Renal cortex interstitium (tissue), 11 donors: ENCODE results near the gene RASSF9. TPM values are rescaled to one million over a fixed set of nuclear protein-coding genes. Genes with fewer than 3 reads are reported as not detected.

ENCODE experiments used
- DNase-seq, 11 donors: peaks; one replicate each; pipeline ENCODE4 v3.0.0-alpha.2; 2013; ENCODE audit warnings: low read depth in 9 of 11, low spot score in 4 of 11; ENCODE audit errors: extremely low read depth in 1 of 11
- polyA plus RNA-seq, 3 donors: library from polyadenylated mRNA; unstranded; fragments of 120-200 nt; gene quantifications; one replicate each; pipeline ENCODE4 v1.2.1, GENCODE V29; 2013; ENCODE audit not compliant: insufficient read length in 3 of 3

RASSF9 gene
- polyA plus RNA-seq, 3 donors, result 13.0 to 15.3 (median 13.3) TPM

DNA sequence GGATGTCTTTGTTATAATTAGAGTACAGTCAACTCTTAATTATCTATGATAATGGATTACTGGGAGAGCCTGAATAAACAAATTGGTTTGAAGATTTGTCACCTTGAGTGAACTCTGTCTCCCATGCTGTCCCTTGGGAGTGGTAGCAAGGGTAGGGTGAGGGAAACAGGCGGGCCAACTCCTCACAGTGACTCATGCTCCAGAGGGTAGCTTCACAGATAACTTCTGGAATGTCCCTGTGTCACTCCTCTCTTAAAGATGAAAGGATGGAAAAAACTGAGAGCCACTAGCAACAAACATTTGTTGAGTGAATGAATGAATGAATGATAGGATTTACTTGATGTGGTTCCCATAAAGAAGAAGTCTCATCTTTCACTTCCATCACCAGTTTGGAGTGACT, 53.5 kb downstream of the RASSF9 start:
- DNase-seq, result no peak

DNA sequence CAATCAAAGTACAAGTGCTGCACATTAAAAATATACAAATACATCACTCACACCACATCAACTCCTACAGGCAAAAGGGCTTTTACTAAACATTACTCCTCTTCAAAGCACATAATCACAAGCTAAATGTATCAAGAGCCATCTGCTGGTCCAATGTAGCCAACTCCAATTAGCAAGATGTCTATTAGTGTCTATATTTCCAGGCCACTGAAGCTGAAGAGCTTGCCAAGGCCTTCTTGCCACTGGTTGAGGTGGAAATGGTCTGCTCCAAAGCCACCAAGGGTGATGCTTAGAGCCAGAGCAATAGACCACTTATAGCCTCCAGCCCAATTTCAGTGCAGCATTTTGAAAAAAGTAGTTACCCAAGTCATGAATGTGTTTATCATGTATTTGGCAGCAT, 54.4 kb downstream of the RASSF9 start:
- DNase-seq, result no peak

DNA sequence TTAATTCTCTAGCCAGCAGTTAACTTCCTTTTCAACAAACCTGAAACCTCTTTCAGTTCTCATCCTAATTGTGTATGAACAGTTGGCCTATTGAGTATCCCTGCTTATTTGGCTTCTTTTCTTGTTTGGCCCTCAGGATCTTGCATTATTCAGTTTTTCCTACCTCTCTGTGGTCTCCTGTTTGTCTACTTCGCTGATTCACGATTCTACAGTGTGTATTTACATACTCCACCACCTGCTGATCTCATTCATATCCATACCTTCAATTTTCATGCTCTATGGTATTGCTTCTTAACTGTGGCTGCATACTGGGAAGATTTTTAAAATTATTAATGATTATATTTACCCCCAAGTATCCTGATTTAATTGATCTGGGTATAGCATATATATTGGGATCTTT, 56.4 kb downstream of the RASSF9 start:
- DNase-seq, result no peak

DNA sequence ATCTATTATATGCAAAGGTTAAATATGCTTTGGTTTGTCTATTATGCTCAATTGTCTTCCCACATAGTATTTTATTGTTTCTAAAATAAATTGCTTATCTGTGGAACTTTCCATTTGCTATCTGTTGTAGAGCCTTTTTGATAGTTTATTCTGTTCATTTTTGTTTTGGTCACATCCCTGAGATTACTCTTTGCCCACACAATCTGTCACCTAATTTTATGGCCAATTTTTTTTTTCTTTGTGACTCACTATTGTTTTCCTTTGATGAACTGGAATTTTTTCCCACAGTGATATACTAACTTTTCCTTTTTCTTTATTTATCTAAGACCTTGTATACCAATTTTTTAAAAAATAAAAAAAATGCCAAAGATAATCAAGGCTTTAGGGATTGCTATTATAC, 61.1 kb downstream of the RASSF9 start:
- no peak for DNase-seq

DNA sequence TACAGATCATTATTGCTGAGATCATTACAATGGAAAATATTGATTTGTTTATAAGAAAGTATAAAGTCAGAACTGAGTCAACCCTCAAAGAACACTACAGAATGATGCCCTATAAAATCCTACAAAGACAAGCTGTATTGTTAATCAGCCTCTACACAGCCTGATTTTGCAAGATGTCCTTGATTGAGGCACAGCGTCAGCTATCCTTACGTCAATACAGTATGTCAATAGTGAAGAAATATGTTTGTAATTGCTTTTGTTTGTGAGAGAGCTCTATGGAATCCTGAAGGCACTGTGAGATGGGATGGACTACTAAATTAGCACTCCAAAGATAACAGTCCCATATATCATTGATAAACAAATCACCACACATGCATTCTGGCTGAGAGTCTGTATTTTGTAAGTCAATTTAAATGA, 70.7 kb downstream of the RASSF9 start:
- no peak for DNase-seq

DNA sequence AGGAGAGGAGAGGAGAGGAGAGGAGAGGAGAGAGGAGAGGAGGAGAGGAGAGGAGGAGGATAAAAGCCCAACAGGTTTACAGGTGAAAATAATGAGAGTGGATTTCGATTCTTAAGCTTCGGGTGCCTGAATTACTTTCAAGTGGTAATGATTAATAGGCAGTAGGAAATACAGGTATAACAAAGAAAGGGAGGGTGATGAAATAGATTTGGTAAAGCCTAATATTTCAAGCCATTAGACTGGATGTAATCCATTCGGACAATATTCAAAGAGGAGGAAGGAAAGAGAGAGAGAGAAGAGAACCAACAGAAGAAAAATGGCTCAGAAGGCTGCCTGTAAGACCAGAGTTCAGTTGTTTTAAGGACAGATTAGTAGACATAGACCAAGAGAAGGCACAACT, 76.6 kb downstream of the RASSF9 start:
- DNase-seq, result no peak

DNA sequence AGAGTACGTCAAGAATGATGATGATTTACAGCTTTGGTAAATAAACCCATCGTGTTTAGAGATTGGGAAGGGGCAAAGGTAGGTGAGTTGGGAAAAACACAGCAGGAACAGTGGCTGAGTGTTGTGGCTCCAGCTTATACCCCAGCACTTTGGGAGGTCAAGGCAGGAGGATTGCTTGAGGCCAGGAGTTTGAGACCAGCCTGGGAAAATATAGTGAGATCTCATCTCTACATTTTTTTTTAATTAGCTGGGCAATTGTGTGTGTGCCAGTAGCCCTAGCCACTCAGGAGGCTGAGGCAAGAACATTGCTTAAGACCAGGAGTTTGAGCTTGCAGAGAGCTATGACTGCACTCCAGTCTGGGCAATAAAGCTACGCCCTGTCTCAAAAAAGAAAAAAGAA, 77.1 kb downstream of the RASSF9 start:
- no peak for DNase-seq

DNA sequence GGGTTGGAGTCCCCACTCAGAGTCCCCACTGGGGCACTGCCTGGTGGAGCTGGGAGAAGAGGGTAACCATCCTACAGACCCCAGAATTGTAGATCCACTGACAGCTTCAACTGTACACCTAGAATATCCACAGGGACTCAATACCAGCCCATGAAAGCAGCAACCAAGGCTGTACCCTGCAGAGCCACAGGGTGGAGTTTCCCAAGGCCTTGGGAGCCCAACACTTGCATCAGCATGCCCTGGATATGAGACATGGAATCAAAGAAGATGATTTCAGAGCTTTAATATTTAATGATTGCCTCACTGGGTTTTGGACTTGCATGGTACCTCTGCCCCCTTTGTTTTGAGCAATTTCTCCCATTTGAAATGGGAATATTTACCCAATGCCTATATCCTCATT, 80.4 kb downstream of the RASSF9 start:
- no peak for DNase-seq

Other genes starting within 250 kb of the RASSF9 start
- 10 to 100 TPM in 1 of 3 donors, 1 to 10 TPM in 2; 4.1 to 10.4 (median 6.2) TPM for gene NTS, start 37.9 kb upstream of the RASSF9 start, polyA plus RNA-seq